Ascending aorta (tissue), 2 donors: ENCODE measurements around the gene SLC44A3. TPM values are rescaled to one million over a fixed set of nuclear protein-coding genes. Genes with fewer than 3 reads are reported as not detected.

ENCODE experiments used
- DNase-seq, 2 donors: peaks; one replicate each; pipeline ENCODE4 v3.0.0-alpha.2; 2019; ENCODE audit warnings: low spot score in 2 of 2
- H3K27ac ChIP-seq, 2 donors: fragments of 200-600 bp; sonication (generic); one replicate each; pipeline ENCODE4 v1.5.1; 2016 to 2017; ENCODE audit warnings: mild to moderate bottlenecking in 1 of 2
- H3K27me3 ChIP-seq: fragments of 200-600 bp; sonication (generic); one replicate; pipeline ENCODE4 v1.5.1; 2017
- H3K36me3 ChIP-seq, 2 donors: fragments of 200-600 bp; sonication (generic); one replicate each; pipeline ENCODE4 v1.5.1; 2016
- H3K4me1 ChIP-seq, 2 donors: fragments of 200-600 bp; sonication (generic); one replicate each; pipeline ENCODE4 v1.5.1; 2016 to 2017; ENCODE audit warnings: mild to moderate bottlenecking in 1 of 2
- H3K4me3 ChIP-seq, 2 donors: fragments of 200-600 bp; sonication (generic); one replicate each; pipeline ENCODE4 v1.5.1; 2016 to 2017; ENCODE audit warnings: mild to moderate bottlenecking in 1 of 2
- H3K9me3 ChIP-seq, 2 donors: fragments of 200-600 bp; sonication (generic); one replicate each; pipeline ENCODE4 v1.5.1; 2016
- CTCF ChIP-seq, 3 experiments: fragments of 200-600 bp in 2 of 3; fragments of 450-650 bp in 1 of 3; sonication (generic) in 2 of 3; IDR thresholded peaks; one replicate each; pipeline ENCODE4 v1.5.1; 2016 to 2019; ENCODE audit warnings: antibody characterized with exemption in 3 of 3, mild to moderate bottlenecking in 1 of 3, moderate library complexity in 1 of 3
- intact Hi-C: fragments of 100-400 bp; cut with DNase I; formaldehyde crosslinking; loops from one replicate; pipeline ENCODE4 v1.15.1; 2023
- total RNA-seq: library from RNA; depleted of rRNA; stranded (reverse); fragments of >200 nt; gene quantifications from one replicate; pipeline ENCODE4 v1.1.0, GENCODE V29; 2016

The SLC44A3 gene
- total RNA-seq, 1 donor from 2014 or later = not detected

- Histone ChIP-seq H3K9me3 (no peaks in the 10 kb centered on the region), H3K36me3 (no peaks in the 10 kb centered on the region), H3K4me3 (peak overlapping the region; percentile 26 to 58), H3K27ac (peak overlapping the region; percentile 46 to 71), H3K4me1 (peaks cover 0 to 12% of the 10 kb centered on the region in 2 donors), H3K27me3 (no peaks in the 10 kb centered on the region)
- peak in 1 of 2 donors; percentile 68 for DNase-seq
- peak; percentile 53 to 71 (median 56) for TF ChIP-seq CTCF (IDR thresholded peaks at IDR 0.05)
- intact Hi-C loops = loop anchor here (2.0 to 5.0 kb wide), 5 partner anchors 75 to 321 kb away; no protein-coding TSS in a partner anchor
These were observed 18.1 kb upstream of the SLC44A3 start for GRCh38 chr1:94801919-94802546.

- no peak for TF ChIP-seq CTCF (IDR thresholded peaks at IDR 0.05)
- Histone ChIP-seq H3K4me1 (peaks cover 0 to 12% of the 10 kb centered on the region in 2 donors), H3K4me3 (no peak overlapping the region), H3K27me3 (no peaks in the 10 kb centered on the region), H3K9me3 (no peaks in the 10 kb centered on the region), H3K36me3 (no peaks in the 10 kb centered on the region), H3K27ac (peak overlapping the region in 1 of 2 donors; percentile 46)
- intact Hi-C loops = loop anchor here (2.0 to 5.0 kb wide), 5 partner anchors 76 to 322 kb away; no protein-coding TSS in a partner anchor
- no peak for DNase-seq
These were observed 17.1 kb upstream of the SLC44A3 start for GRCh38 chr1:94803106-94803505.

- Histone ChIP-seq H3K9me3 (no peaks in the 10 kb centered on the region), H3K36me3 (no peaks in the 10 kb centered on the region), H3K4me3 (no peak overlapping the region), H3K27ac (peak overlapping the region in 1 of 2 donors; percentile 5), H3K27me3 (no peaks in the 10 kb centered on the region), H3K4me1 (peaks cover 0 to 12% of the 10 kb centered on the region in 2 donors)
- intact Hi-C loops = loop anchor here (2.0 to 5.0 kb wide), 5 partner anchors 76 to 323 kb away; no protein-coding TSS in a partner anchor
- no peak for DNase-seq
- TF ChIP-seq CTCF (IDR thresholded peaks at IDR 0.05) = no peak
These were observed 16.4 kb upstream of the SLC44A3 start for GRCh38 chr1:94803517-94804441.

DNA sequence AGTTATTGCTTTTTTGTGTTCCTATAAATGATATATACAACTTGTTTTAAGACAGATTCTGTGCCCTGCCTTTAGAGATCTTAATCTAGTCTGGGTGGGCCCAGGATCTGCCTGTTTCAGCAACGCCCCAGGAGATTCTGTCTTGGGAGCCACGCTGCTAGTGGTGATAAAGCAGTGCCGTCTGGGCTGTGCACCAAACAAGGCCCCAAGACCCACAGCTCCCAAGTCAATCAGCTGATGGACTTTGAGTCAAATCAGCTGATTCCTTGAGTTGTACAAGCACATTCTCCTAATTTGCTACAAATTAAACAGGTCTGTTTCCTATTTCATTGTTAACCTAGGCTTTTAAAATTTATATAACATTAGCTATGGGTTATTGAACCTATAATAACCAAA, 15.7 kb upstream of the SLC44A3 start:
- H3K4me1 ChIP-seq = peaks cover 0 to 12% of the 10 kb centered on the region in 2 donors
- H3K27me3 ChIP-seq = no peaks in the 10 kb centered on the region
- no peak overlapping the region for H3K27ac ChIP-seq
- no peak overlapping the region for H3K4me3 ChIP-seq
- DNase-seq = no peak
- no peak for TF ChIP-seq CTCF (IDR thresholded peaks at IDR 0.05)
- no peaks in the 10 kb centered on the region for H3K9me3 ChIP-seq
- intact Hi-C loops = loop anchor here (5.0 kb wide), 2 partner anchors 77 to 212 kb away; no protein-coding TSS in a partner anchor
- no peaks in the 10 kb centered on the region for H3K36me3 ChIP-seq

GRCh38 chr1:94805912-94806311, 14.2 kb upstream of the SLC44A3 start:
- Histone ChIP-seq H3K4me3 (no peak overlapping the region), H3K27ac (no peak overlapping the region), H3K9me3 (no peaks in the 10 kb centered on the region), H3K36me3 (no peaks in the 10 kb centered on the region), H3K27me3 (no peaks in the 10 kb centered on the region), H3K4me1 (peaks cover 0 to 12% of the 10 kb centered on the region in 2 donors)
- no peak for DNase-seq
- peak; percentile 94 to 99 (median 98) for TF ChIP-seq CTCF (IDR thresholded peaks at IDR 0.05)
- intact Hi-C loops = loop anchor here (1.0 kb wide), 1 partner anchor 284 kb away; no protein-coding TSS in a partner anchor
